ENCODE measurements around the gene NR4A1. TPM values are rescaled to one million over a fixed set of nuclear protein-coding genes. Genes with fewer than 3 reads are reported as not detected.

The NR4A1 gene
- total RNA-seq, 2 donors from 2014 or later, result 17.7 to 18.4 TPM

DNA sequence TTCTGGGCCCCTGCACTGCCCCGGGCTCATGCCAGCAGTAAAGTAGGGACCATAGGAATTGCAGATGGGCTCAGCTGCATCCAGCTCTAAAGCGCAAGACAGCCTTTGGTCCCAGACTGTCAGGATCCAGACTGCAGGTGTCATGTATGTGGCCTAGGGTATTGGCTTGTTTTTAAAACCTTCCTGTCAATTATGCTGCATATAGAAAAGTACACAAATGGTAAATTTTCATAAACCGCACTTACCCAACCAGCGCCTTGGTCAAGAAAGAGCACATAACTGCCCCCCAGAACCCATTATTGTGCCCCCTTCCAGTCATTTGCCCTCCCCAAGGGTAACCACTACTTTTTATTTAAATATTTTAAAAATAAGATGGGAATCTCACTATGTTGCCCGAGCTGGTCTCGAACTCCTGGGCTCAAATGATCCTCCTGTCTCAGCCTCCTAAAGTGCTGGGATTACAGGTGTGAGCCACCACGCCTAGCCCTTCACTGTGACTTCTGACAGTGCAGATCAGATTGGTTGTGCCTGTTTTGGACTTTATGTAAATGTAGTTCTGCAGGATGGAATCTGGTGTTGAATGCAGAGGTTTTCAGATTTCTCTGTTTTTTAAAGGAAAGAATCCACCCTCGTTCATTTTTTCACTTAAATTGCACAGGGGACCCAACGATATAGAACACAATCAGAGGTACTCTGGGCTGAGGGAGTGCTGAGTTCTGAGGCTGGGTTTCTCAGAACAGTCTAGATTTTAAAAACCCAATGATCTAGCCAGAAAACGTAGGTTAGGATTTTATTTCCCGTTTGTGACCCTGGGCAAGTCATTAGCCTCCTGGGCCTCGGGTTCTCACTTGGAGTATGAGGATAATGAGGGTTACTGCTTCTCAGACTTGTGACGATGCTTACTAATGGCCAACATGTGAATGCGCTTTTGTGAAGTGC is 6.7 kb downstream of the NR4A1 start:
- Mint-ChIP-seq H3K4me1 (no peaks in the 10 kb centered on the region), H3K9me3 (no peaks in the 10 kb centered on the region), H3K27me3 (ENCODE audit: insufficient read depth) (no peaks in the 10 kb centered on the region), H3K36me3 (ENCODE audit: low read depth) (peaks cover 18% of the 10 kb centered on the region), H3K27ac (no peak overlapping the region), H3K4me3 (no peak overlapping the region)
- 89 to 92% methylated on average over 9 to 14 of the region's 14 CpGs for WGBS, 2 experiments (ENCODE audit: insufficient coverage in 1 of 2, insufficient read length in 1 of 2)
- peaks cover 21% of the 10 kb centered on the region for H3K36me3 ChIP-seq (ENCODE audit: control insufficient read depth, insufficient read depth, low read length)
- H3K9ac ChIP-seq (ENCODE audit: extremely low read depth, low read length, poor library complexity, severe bottlenecking), result no peak overlapping the region
- DNase-seq, result no peak
- no peaks in the 10 kb centered on the region for H3K4me1 ChIP-seq (ENCODE audit: control insufficient read depth, insufficient read depth, low read length)
- no peaks in the 10 kb centered on the region for H3K27me3 ChIP-seq (ENCODE audit: control insufficient read depth, insufficient read depth, low read length, poor library complexity, severe bottlenecking)
- H3K4me3 ChIP-seq (ENCODE audit: low read length), result no peak overlapping the region
- H3K9me3 ChIP-seq (ENCODE audit: control insufficient read depth, low read length), result no peaks in the 10 kb centered on the region
- no peak overlapping the region for H3K27ac ChIP-seq (ENCODE audit: low read depth, low read length)
- TF ChIP-seq, protein P1, sequence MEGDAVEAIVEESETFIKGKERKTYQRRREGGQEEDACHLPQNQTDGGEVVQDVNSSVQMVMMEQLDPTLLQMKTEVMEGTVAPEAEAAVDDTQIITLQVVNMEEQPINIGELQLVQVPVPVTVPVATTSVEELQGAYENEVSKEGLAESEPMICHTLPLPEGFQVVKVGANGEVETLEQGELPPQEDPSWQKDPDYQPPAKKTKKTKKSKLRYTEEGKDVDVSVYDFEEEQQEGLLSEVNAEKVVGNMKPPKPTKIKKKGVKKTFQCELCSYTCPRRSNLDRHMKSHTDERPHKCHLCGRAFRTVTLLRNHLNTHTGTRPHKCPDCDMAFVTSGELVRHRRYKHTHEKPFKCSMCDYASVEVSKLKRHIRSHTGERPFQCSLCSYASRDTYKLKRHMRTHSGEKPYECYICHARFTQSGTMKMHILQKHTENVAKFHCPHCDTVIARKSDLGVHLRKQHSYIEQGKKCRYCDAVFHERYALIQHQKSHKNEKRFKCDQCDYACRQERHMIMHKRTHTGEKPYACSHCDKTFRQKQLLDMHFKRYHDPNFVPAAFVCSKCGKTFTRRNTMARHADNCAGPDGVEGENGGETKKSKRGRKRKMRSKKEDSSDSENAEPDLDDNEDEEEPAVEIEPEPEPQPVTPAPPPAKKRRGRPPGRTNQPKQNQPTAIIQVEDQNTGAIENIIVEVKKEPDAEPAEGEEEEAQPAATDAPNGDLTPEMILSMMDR (conservative IDR thresholded peaks at IDR 0.05), result no peak

DNA sequence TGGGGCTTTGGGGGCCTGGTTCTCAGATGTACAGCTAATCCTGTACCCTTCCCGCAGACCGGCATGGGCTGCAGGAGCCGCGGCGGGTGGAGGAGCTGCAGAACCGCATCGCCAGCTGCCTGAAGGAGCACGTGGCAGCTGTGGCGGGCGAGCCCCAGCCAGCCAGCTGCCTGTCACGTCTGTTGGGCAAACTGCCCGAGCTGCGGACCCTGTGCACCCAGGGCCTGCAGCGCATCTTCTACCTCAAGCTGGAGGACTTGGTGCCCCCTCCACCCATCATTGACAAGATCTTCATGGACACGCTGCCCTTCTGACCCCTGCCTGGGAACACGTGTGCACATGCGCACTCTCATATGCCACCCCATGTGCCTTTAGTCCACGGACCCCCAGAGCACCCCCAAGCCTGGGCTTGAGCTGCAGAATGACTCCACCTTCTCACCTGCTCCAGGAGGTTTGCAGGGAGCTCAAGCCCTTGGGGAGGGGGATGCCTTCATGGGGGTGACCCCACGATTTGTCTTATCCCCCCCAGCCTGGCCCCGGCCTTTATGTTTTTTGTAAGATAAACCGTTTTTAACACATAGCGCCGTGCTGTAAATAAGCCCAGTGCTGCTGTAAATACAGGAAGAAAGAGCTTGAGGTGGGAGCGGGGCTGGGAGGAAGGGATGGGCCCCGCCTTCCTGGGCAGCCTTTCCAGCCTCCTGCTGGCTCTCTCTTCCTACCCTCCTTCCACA is 7.6 kb downstream of the NR4A1 start:
- H3K27me3 ChIP-seq (ENCODE audit: control insufficient read depth, insufficient read depth, low read length, poor library complexity, severe bottlenecking), result no peaks in the 10 kb centered on the region
- Mint-ChIP-seq H3K4me1 (peaks cover 3% of the 10 kb centered on the region), H3K9me3 (no peaks in the 10 kb centered on the region), H3K36me3 (ENCODE audit: low read depth) (peaks cover 18% of the 10 kb centered on the region), H3K4me3 (no peak overlapping the region), H3K27ac (no peak overlapping the region), H3K27me3 (ENCODE audit: insufficient read depth) (peaks cover 2% of the 10 kb centered on the region)
- no peaks in the 10 kb centered on the region for H3K4me1 ChIP-seq (ENCODE audit: control insufficient read depth, insufficient read depth, low read length)
- 89 to 95% methylated on average over 9 to 24 of the region's 25 CpGs for WGBS, 2 experiments (ENCODE audit: insufficient coverage in 1 of 2, insufficient read length in 1 of 2)
- H3K9ac ChIP-seq (ENCODE audit: extremely low read depth, low read length, poor library complexity, severe bottlenecking), result no peak overlapping the region
- TF ChIP-seq, protein P1 (conservative IDR thresholded peaks at IDR 0.05), result no peak
- H3K36me3 ChIP-seq (ENCODE audit: control insufficient read depth, insufficient read depth, low read length), result peaks cover 21% of the 10 kb centered on the region
- no peak overlapping the region for H3K4me3 ChIP-seq (ENCODE audit: low read length)
- no peaks in the 10 kb centered on the region for H3K9me3 ChIP-seq (ENCODE audit: control insufficient read depth, low read length)
- H3K27ac ChIP-seq (ENCODE audit: low read depth, low read length), result no peak overlapping the region
- DNase-seq, result no peak

DNA sequence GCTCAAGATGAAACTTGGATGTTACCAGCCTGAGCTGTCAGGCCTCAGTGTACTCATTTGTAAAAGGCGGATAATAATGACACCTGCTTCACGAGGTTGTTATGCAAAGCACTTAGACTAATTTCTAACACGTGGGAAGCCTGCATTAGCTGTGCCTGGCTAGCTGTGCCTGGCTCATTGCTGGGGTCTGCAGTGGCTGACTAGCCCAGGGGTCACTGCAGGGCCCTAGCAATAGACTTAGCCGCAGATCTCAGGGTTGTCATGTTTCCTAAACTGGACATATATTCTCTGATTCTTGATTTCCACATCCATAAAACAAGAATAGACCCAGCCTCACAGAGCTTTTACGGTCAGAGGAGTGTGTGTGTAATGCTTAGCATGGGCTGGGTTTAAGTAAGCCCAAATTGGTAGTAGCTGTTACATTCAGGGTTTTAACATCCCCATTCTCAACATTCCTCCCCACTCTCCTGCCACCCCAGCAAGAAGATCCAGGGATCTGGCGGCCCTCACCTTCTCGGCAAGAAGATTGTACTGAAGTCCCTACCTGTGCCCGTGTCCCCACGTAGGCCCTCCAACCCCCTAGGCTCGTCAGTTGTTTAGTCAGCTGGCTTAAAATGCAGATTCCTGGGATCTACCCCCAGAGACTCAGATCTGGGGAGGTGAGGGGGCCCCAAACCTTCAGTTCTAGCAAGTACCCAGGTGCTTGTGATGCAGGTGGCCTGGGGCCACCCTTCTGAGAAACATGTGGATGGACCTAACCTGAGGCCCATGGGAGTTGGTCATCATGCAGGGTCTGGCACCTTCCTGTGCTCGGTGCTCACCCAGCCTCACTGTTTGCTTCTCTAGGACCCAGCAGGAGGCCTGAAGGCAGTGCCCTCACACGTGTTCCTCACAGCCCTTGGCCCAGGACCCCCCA is 8.6 kb downstream of the NR4A1 start:
- WGBS, 2 experiments (ENCODE audit: insufficient coverage in 1 of 2, insufficient read length in 1 of 2), result 89% methylated on average over 9 to 11 of the region's 12 CpGs
- Mint-ChIP-seq H3K36me3 (ENCODE audit: low read depth) (peaks cover 18% of the 10 kb centered on the region), H3K27ac (no peak overlapping the region), H3K4me1 (peaks cover 4% of the 10 kb centered on the region), H3K4me3 (no peak overlapping the region), H3K27me3 (ENCODE audit: insufficient read depth) (peaks cover 6% of the 10 kb centered on the region), H3K9me3 (no peaks in the 10 kb centered on the region)
- H3K36me3 ChIP-seq (ENCODE audit: control insufficient read depth, insufficient read depth, low read length), result peaks cover 20% of the 10 kb centered on the region
- no peak overlapping the region for H3K27ac ChIP-seq (ENCODE audit: low read depth, low read length)
- H3K4me3 ChIP-seq (ENCODE audit: low read length), result no peak overlapping the region
- no peak overlapping the region for H3K9ac ChIP-seq (ENCODE audit: extremely low read depth, low read length, poor library complexity, severe bottlenecking)
- DNase-seq, result no peak
- no peaks in the 10 kb centered on the region for H3K9me3 ChIP-seq (ENCODE audit: control insufficient read depth, low read length)
- H3K27me3 ChIP-seq (ENCODE audit: control insufficient read depth, insufficient read depth, low read length, poor library complexity, severe bottlenecking), result no peaks in the 10 kb centered on the region
- TF ChIP-seq, protein P1 (conservative IDR thresholded peaks at IDR 0.05), result no peak
- H3K4me1 ChIP-seq (ENCODE audit: control insufficient read depth, insufficient read depth, low read length), result no peaks in the 10 kb centered on the region

Data from endodermal cell (in vitro differentiated cells).